Esophagus muscularis mucosa (tissue), 4 donors: ENCODE data around the gene PDE6D.
"Not testable (repeated sequence)": the region's sequence is repeated elsewhere in the genome, so short reads cannot be mapped to it uniquely, and the experiment has no call there.

Experiments
- EP300 ChIP-seq: sonication (generic); formaldehyde crosslinking; IDR thresholded peaks from one replicate; pipeline ENCODE4 v1.6.1; 2017; ENCODE audit warnings: antibody characterized with exemption
- POLR2A ChIP-seq: fragments of 450-650 bp; IDR thresholded peaks from one replicate; pipeline ENCODE4 v1.6.1; 2017; ENCODE audit warnings: antibody characterized with exemption, moderate library complexity, mild to moderate bottlenecking, low read depth
- POLR2AphosphoS5 ChIP-seq, 2 donors: sonication (generic); formaldehyde crosslinking; IDR thresholded peaks; one replicate each; pipeline ENCODE4 v1.6.1; 2017; ENCODE audit warnings: antibody characterized with exemption in 2 of 2
- TF ChIP-seq, protein P1 (sequence below), 3 experiments: fragments of 200-600 bp in 2 of 3; fragments of 450-650 bp in 1 of 3; sonication (generic) in 2 of 3; IDR thresholded peaks; one replicate each; pipeline ENCODE4 v1.5.1; 2017 to 2019; ENCODE audit warnings: antibody characterized with exemption in 3 of 3, mild to moderate bottlenecking in 2 of 3, moderate library complexity in 1 of 3

DNA sequence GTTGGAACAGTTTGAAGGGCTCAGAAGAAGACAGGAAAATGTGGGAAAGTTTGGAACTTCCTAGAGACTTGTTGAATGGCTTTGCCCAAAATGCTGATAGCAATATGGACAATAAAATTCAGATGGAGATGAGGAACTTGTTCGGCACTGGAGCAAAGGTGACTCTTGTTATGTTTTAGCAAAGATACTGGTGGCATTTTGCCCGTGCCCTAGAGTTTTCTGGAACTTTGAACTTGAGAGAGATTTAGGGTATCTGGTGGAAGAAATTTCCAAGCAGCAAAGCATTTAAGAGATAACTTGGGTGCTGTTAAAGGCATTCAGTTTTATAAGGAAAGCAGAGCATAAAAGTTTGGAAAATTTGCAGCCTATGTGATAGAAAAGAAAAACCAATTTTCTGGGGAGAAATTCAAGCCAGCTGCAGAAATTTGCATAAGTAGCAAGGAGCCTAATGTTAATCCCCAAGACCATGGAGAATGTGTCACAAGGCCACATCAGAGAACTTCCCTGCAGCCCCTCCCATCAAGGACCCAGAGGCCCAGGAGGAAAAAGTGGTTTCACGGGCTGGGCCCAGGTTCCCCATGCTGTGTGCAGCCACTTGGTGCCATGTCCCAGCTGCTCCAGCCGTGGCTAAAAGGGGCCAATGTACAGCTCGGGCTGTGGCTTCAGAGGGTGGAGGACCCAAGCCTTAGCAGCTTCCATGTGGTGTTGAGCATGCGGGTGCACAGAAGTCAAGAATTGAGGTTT, 32.8 kb downstream of the PDE6D start:
- TF ChIP-seq, protein P1, sequence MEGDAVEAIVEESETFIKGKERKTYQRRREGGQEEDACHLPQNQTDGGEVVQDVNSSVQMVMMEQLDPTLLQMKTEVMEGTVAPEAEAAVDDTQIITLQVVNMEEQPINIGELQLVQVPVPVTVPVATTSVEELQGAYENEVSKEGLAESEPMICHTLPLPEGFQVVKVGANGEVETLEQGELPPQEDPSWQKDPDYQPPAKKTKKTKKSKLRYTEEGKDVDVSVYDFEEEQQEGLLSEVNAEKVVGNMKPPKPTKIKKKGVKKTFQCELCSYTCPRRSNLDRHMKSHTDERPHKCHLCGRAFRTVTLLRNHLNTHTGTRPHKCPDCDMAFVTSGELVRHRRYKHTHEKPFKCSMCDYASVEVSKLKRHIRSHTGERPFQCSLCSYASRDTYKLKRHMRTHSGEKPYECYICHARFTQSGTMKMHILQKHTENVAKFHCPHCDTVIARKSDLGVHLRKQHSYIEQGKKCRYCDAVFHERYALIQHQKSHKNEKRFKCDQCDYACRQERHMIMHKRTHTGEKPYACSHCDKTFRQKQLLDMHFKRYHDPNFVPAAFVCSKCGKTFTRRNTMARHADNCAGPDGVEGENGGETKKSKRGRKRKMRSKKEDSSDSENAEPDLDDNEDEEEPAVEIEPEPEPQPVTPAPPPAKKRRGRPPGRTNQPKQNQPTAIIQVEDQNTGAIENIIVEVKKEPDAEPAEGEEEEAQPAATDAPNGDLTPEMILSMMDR (IDR thresholded peaks at IDR 0.05): not testable (repeated sequence)
- not testable (repeated sequence) for TF ChIP-seq POLR2A; POLR2AphosphoS5 (IDR thresholded peaks at IDR 0.05); EP300
